ENCODE measurements around the gene TRIM62.

Gene TRIM62

DNA sequence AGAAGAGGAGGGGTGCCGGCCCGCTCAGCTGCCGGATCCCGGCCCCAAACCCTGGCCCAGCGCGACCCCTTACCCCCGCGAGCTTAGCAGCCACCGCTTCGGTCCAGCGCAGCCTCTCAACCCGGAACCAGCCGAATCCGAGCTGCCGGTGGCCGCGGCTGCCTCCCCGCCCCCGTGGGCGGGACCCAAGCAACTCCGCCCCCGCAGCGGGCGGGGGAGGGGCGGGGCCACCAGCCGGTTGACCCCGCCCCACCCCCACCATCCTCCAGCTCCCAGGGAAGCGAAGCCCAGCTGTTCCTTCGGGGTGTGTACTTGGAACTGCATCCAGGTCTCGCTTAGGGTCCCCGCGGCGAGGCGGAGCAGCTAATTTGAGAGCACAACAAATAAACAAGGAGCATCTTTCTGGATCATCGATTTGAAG, at the start of gene TRIM62:
Gene TRIM62, minus strand, starts transcription at position 123 of the 421 bp plus-strand sequence. CDS start 611 bp downstream, outside the sequence.
- DNase-seq (ENCODE audit: low read depth, low spot score) = peak; percentile 41

- no peak for DNase-seq (ENCODE audit: low read depth, low spot score)
Observed at GRCh38 chr1:33231166-33231565, 49.3 kb upstream of the TRIM62 start.

DNA sequence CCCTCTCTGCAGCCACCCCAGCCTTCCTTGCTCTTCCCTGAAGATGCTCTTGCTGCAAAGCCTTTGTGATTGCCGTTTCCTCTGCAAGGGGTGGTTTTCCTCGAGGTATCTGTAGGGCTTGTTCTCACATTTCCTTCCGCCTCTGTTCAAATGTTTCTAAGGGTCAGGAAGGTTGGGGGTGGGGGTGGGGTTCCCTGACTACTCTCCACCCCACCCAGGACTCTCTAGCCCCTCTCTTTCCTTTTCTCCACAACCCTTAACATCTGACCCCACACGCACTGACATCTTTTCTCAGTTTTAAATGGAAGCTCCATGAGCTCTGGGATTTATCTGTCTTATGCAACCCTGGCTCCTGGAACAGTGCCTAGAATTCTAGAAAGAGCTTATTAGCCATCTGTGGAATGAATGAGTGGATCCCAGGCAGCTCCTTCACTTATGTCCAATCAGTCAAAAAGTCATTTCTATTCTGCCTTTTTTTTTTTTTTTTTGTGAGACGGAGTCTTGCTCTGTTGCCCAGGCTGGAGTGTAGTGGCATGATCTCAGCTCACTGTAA, 47.2 kb upstream of the TRIM62 start:
- no peak for DNase-seq (ENCODE audit: low read depth, low spot score)

GRCh38 chr1:33225586-33225985, 43.7 kb upstream of the TRIM62 start:
- DNase-seq (ENCODE audit: low read depth, low spot score) = no peak

DNA sequence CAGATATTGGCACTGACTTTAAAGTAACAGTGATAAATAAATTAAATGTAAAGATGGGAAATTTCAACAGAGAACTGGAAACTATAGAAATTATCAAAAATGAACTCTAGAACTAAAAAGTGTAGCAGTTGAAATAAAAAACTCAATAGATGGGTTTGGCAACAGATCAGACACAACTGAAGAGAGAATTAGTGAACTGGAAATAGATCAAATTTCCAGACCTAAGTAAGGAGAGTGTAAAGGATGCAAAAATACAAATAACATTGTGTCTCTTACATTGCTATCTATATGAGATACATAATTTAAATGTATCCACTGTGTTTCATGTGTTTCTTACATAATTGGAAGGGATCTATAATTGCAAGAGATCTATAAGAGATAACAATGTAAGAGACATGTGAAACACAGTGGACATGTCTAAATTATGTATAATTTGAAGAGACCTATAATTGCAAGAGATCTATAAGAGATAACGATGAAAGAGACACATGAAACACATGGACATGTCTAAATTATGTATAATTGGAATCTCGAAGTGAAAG, 42.4 kb upstream of the TRIM62 start:
- DNase-seq (ENCODE audit: low read depth, low spot score) = no peak

- no peak for DNase-seq (ENCODE audit: low read depth, low spot score)
Observed at GRCh38 chr1:33222381-33222780, 40.5 kb upstream of the TRIM62 start.

DNA sequence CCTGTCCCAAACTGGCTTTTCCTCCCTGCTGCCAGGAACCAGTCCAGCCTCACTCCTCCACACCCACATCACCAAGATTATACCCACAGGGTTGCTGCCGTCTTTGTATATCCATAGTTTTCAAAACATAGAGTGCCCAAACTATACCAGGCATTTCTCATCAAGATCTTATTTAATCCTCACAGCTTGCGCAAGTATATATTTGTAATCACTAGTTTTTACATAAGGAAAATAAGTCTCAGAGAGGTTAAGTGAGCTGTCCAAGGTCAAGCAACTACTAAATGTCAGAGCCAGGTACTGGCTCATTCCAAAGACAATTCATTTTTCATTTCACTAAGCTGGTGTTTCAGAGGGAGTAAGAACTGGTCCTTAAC, 39.5 kb upstream of the TRIM62 start:
- no peak for DNase-seq (ENCODE audit: low read depth, low spot score)

DNA sequence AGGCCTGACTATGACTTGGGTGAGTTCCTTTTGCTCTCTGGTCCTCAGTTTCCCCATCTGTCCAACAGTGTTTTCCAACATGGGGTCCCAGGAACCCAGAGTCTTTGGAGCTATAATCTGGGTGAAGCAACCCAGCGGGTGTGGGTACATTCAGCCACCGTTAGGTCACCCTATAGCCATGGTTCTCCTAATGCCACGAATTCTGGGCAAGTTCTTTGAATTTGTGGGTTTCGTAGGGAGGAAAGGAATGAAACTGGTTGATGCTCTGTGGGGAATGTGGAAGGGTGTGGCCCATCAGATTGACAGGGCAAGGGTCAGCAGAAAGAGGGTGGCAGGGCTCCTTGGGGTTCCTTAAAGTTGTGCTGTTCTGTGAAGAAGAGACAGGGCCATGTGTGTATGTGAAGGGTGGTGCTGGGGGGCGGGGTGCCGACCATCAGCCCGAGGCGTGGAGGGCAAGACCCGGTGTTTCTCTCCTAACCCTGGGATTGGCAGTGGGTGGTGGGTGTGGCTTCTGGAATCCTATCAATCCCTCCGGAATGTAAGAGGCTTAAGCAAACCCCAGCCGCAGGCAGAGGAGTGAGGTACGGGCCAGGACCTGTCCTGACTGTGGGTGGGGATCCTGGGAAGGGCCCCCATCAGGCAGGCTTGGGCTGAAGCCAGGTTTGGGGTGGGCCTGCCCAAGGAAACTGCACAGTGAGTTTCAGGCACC, 39.0 kb upstream of the TRIM62 start:
- DNase-seq (ENCODE audit: low read depth, low spot score) = no peak

GRCh38 chr1:33219886-33220661, 38.2 kb upstream of the TRIM62 start:
- DNase-seq (ENCODE audit: low read depth, low spot score) = no peak

DNA sequence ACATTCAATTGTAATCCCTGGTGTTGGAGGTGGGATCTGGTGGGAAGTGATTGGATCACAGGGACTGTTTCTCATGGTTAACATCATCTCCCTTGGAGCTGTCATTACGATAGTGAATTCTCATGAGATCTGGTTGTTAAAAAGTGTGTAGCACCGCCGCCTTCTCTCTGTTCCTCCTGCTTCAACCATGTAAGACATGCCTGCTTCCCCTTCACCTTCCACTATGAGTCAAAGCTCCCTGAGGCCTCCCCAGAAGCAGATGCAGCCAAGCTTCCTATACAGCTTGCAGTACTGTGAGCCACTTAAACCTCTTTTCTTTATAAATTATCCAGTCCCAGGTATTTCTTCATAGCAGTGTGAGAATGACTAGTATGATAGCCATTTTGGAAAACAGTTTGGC, 30.1 kb upstream of the TRIM62 start:
- no peak for DNase-seq (ENCODE audit: low read depth, low spot score)

GRCh38 chr1:33206340-33206739, 24.5 kb upstream of the TRIM62 start:
- no peak for DNase-seq (ENCODE audit: low read depth, low spot score)

DNA sequence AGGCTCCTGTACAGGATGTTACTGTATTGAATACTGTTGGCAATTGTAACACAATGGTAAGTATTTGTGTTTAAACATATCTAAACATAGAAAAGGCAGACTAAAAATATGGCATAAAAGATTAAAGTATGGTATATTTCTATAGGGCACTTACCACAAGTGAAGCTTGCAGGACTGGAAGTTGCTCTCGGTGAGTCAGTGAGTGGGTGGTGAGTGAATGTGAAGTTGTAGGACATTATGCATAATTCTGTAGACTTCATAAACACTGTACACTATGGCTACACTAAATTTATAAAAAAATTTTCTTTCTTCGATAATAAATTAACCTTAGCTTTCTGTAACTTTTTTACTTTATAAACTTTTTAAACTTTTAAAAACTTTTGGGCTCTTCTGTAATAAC, 13.7 kb upstream of the TRIM62 start:
- no peak for DNase-seq (ENCODE audit: low read depth, low spot score)

DNA sequence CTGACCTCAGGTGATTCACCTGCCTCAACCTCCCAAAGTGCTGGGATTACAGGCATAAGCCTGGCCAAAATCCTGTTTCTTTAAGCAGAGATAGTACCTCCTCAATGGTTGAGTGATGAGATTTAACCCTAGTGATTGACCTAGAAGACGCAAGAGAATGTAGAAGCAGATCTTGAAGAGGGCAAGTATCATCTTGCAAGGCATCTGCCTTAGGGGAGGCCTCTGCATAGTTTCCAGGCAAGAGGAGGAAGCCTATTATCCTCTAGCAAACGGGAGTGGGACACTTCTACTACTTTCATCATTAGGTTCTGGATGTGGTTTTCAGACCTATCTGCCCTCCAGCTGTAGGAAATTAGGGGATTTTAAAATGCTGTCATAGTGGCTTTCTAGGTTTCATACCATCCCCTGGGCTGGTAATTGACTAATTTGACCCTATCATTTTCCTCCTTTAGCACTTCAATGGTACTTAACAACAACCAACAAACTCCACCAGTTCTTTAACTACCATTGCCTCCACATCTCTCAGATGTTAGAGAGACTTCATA, 10.0 kb upstream of the TRIM62 start:
- no peak for DNase-seq (ENCODE audit: low read depth, low spot score)

DNA sequence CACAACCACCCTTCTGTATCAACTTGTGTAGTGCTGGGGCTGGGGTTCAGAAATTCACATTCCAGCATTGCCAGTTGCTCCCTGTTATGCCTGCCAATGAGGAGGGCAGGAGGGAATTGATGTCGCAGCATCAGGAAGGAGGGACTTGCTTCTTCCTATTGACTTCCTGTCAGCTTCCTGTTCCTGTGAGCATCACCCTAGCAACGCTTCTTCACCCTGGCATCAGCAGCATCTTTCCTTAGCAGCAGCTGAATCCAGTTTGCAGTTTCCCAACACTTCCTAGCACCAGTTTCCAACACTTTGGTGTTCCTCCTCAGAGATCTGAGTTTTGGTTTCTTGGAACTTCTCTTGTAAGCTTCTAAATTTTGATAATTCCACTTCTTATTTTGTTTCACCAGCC, 8.9 kb upstream of the TRIM62 start:
- DNase-seq (ENCODE audit: low read depth, low spot score) = no peak

GRCh38 chr1:33188572-33189275, 6.9 kb upstream of the TRIM62 start:
- no peak for DNase-seq (ENCODE audit: low read depth, low spot score)

- no peak for DNase-seq (ENCODE audit: low read depth, low spot score)
Observed at GRCh38 chr1:33186936-33187335, 5.1 kb upstream of the TRIM62 start.

- no peak for DNase-seq (ENCODE audit: low read depth, low spot score)
Observed at GRCh38 chr1:33185541-33185940, 3.7 kb upstream of the TRIM62 start.

GRCh38 chr1:33183306-33183705, 1.5 kb upstream of the TRIM62 start:
- DNase-seq (ENCODE audit: low read depth, low spot score) = no peak

GRCh38 chr1:33182896-33183295, 1.1 kb upstream of the TRIM62 start:
- DNase-seq (ENCODE audit: low read depth, low spot score) = no peak

GRCh38 chr1:33182401-33182841, 578 bp upstream of the TRIM62 start:
- no peak for DNase-seq (ENCODE audit: low read depth, low spot score)

Measured in activated naive CD8-positive, alpha-beta T cell treated with anti-CD3 and anti-CD28 coated beads, Interleukin-2, amount 50 U/mL, for 16 hours (primary cell).